ENCODE results near the gene PNKP.

GRCh38 chr19:49837425-49837824 lies 30.0 kb downstream of the PNKP start:
- no peak for TF ChIP-seq CTCF (IDR thresholded peaks at IDR 0.05; ENCODE audit: control extremely low read depth in 1 of 3, insufficient read depth in 1 of 3, low read depth in 1 of 3, low read length in 3 of 3)
- TF ChIP-seq SIN3A (conservative IDR thresholded peaks at IDR 0.05 in 1 of 2, IDR thresholded peaks at IDR 0.05 in 1 of 2; ENCODE audit: low read depth in 1 of 2, low read length in 2 of 2) = no peak
- TF ChIP-seq EZH2 (IDR thresholded peaks at IDR 0.05; ENCODE audit: low read depth, low read length, severe bottlenecking) = no peak
- TF ChIP-seq BCL11A (IDR thresholded peaks at IDR 0.05; ENCODE audit: low read depth in 2 of 2, low read length in 2 of 2) = no peak
- TF ChIP-seq POLR2AphosphoS5 (IDR thresholded peaks at IDR 0.05; ENCODE audit: low read depth, low read length) = no peak

Data from H1 (cell line).